Keratinocyte (primary cell): ENCODE data around the gene PHRF1. TPM values are rescaled to one million over a fixed set of nuclear protein-coding genes. Genes with fewer than 3 reads are reported as not detected.

Experiments
- DNase-seq: peaks from one replicate; pipeline ENCODE4 v3.0.0-alpha.2; 2011; ENCODE audit warnings: low read depth, missing footprints, low spot score
- FAIRE-seq: peaks from 2 replicates; lab custom pipeline; 2011; peaks lifted over from hg19 to GRCh38; lab: Jason Lieb, UNC
- H2AFZ ChIP-seq: 2 replicates; pipeline ENCODE4 v1.6.0; 2012; ENCODE audit warnings: low read length, control low read depth, inconsistent platforms; ENCODE audit not compliant: control insufficient read depth
- H3K27ac ChIP-seq: 2 replicates; pipeline ENCODE4 v1.5.1; 2011; ENCODE audit warnings: low read length; ENCODE audit not compliant: control insufficient read depth, insufficient read depth
- H3K27me3 ChIP-seq: 3 replicates; pipeline ENCODE4 v1.6.0; 2011; ENCODE audit warnings: low read length; ENCODE audit not compliant: control insufficient read depth, insufficient read depth; ENCODE audit errors: extremely low read depth
- H3K36me3 ChIP-seq, 2 experiments: 2 replicates in 1 of 2; 3 replicates in 1 of 2; pipeline ENCODE4 v1.5.1; 2011; ENCODE audit warnings: low read length in 2 of 2, mild to moderate bottlenecking in 1 of 2; ENCODE audit not compliant: control insufficient read depth in 2 of 2, insufficient read depth in 2 of 2; ENCODE audit errors: extremely low read depth in 1 of 2
- H3K4me1 ChIP-seq: 3 replicates; pipeline ENCODE4 v1.5.1; 2011; ENCODE audit warnings: low read length; ENCODE audit not compliant: control insufficient read depth, insufficient read depth; ENCODE audit errors: extremely low read depth
- H3K4me2 ChIP-seq: 3 replicates; pipeline ENCODE4 v1.6.0; 2011; ENCODE audit warnings: low read depth, low read length; ENCODE audit not compliant: control insufficient read depth, insufficient read depth; ENCODE audit errors: extremely low read depth
- H3K4me3 ChIP-seq, 3 experiments: fragments of 200-600 bp in 1 of 3; sonication (generic) in 1 of 3; 2 replicates in 2 of 3; 3 replicates in 1 of 3; pipeline ENCODE4 v1.5.1; 2011 to 2016; ENCODE audit warnings: low read length in 3 of 3, mild to moderate bottlenecking in 3 of 3, control low read depth in 2 of 3, inconsistent platforms in 1 of 3, low read depth in 1 of 3, mixed read lengths in 1 of 3, mixed run types in 1 of 3, moderate library complexity in 1 of 3; ENCODE audit not compliant: control insufficient read depth in 2 of 3, insufficient read depth in 2 of 3; ENCODE audit errors: extremely low read depth in 1 of 3
- H3K79me2 ChIP-seq: 2 replicates; pipeline ENCODE4 v1.6.0; 2012; ENCODE audit warnings: low read length; ENCODE audit not compliant: control insufficient read depth, insufficient read depth
- H3K9ac ChIP-seq: 3 replicates; pipeline ENCODE4 v1.6.0; 2011; ENCODE audit warnings: low read length; ENCODE audit not compliant: control insufficient read depth, insufficient read depth; ENCODE audit errors: extremely low read depth
- H3K9me1 ChIP-seq: 3 replicates; pipeline ENCODE4 v1.6.0; 2011; ENCODE audit warnings: low read length; ENCODE audit not compliant: control insufficient read depth, insufficient read depth; ENCODE audit errors: extremely low read depth
- H3K9me3 ChIP-seq: 2 replicates; pipeline ENCODE4 v1.5.1; 2012; ENCODE audit warnings: low read depth, low read length; ENCODE audit not compliant: control insufficient read depth
- H4K20me1 ChIP-seq: 3 replicates; pipeline ENCODE4 v1.6.0; 2011; ENCODE audit warnings: low read length; ENCODE audit not compliant: control insufficient read depth, insufficient read depth; ENCODE audit errors: extremely low read depth
- EZH2 ChIP-seq: IDR thresholded peaks from one replicate; pipeline ENCODE4 v1.6.1; 2012; ENCODE audit warnings: inconsistent platforms, mild to moderate bottlenecking, low read length, moderate library complexity
- dilution Hi-C: fragments of 300-500 bp; cut with MboI; formaldehyde crosslinking; loops from one replicate; pipeline ENCODE4 v1.7.0; 2020; ENCODE audit warnings: low sequenced_read_pairs; ENCODE audit not compliant: extremely low pct_ligation_motif_present
- polyA plus RNA-seq, 5 experiments: library from polyadenylated mRNA; depleted of rRNA in 3 of 5; stranded (reverse) in 3 of 5; stranded (forward) in 1 of 5; unstranded in 1 of 5; fragments of >200 nt; gene quantifications; 1 replicate in 1 of 5; 2 replicates in 3 of 5; 3 replicates in 1 of 5; pipeline versions ENCODE4 v1.2.1 to v1.2.3, GENCODE V29; 2011 to 2012; ENCODE audit warnings: missing spikeins in 2 of 5, low read depth in 1 of 5, low replicate concordance in 1 of 5
- TF ChIP-seq, protein P1 (sequence below), 3 experiments: IDR thresholded peaks in 1 of 3; conservative IDR thresholded peaks in 1 of 3; optimal IDR thresholded peaks in 1 of 3; 2 replicates in 2 of 3; 3 replicates in 1 of 3; pipeline versions ENCODE3 to v1.5.1; 2011; ENCODE audit warnings: low read length in 3 of 3, mild to moderate bottlenecking in 3 of 3, moderate library complexity in 2 of 3, control low read depth in 1 of 3, inconsistent platforms in 1 of 3; ENCODE audit not compliant: insufficient read depth in 2 of 3; ENCODE audit errors: extremely low read depth in 1 of 3

The PHRF1 gene
- polyA plus RNA-seq, 1 donor (not counting 4 experiments of a cell fraction or from before 2014, with no cell fraction given) = 10.7 TPM

- Histone ChIP-seq H3K9me1 (no peaks in the 10 kb centered on the region), H4K20me1 (no peaks in the 10 kb centered on the region), H3K4me1 (peaks cover 15% of the 10 kb centered on the region), H3K79me2 (peaks cover 16% of the 10 kb centered on the region), H3K27ac (peak overlapping the region; percentile 39), H3K9ac (peak overlapping the region; percentile 56), H3K4me2 (peak overlapping the region; percentile 78), H3K4me3 (peak overlapping the region; percentile 50 to 62 (median 51)), H3K27me3 (peaks cover 24% of the 10 kb centered on the region), H3K36me3 (peaks cover 4 to 16% of the 10 kb centered on the region in 2 experiments), H3K9me3 (no peaks in the 10 kb centered on the region), H2AFZ (no peak overlapping the region)
- FAIRE-seq = no peak
- no peak for TF ChIP-seq EZH2
- TF ChIP-seq, protein P1, sequence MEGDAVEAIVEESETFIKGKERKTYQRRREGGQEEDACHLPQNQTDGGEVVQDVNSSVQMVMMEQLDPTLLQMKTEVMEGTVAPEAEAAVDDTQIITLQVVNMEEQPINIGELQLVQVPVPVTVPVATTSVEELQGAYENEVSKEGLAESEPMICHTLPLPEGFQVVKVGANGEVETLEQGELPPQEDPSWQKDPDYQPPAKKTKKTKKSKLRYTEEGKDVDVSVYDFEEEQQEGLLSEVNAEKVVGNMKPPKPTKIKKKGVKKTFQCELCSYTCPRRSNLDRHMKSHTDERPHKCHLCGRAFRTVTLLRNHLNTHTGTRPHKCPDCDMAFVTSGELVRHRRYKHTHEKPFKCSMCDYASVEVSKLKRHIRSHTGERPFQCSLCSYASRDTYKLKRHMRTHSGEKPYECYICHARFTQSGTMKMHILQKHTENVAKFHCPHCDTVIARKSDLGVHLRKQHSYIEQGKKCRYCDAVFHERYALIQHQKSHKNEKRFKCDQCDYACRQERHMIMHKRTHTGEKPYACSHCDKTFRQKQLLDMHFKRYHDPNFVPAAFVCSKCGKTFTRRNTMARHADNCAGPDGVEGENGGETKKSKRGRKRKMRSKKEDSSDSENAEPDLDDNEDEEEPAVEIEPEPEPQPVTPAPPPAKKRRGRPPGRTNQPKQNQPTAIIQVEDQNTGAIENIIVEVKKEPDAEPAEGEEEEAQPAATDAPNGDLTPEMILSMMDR (optimal IDR thresholded peaks at IDR 0.05 in 1 of 3, IDR thresholded peaks at IDR 0.05 in 1 of 3, conservative IDR thresholded peaks at IDR 0.05 in 1 of 3; ENCODE audit: extremely low read depth in 1 of 3, insufficient read depth in 2 of 3, low read length in 3 of 3) = no peak
- no peak for DNase-seq
- dilution Hi-C loops = no loop called here
Observed at GRCh38 chr11:559712-560304, 16.5 kb upstream of the PHRF1 start.

- no peak for FAIRE-seq
- TF ChIP-seq EZH2 = no peak
- TF ChIP-seq, protein P1 (optimal IDR thresholded peaks at IDR 0.05 in 1 of 3, IDR thresholded peaks at IDR 0.05 in 1 of 3, conservative IDR thresholded peaks at IDR 0.05 in 1 of 3; ENCODE audit: extremely low read depth in 1 of 3, insufficient read depth in 2 of 3, low read length in 3 of 3) = no peak
- H3K27me3 ChIP-seq = peaks cover 20% of the 10 kb centered on the region
- peak within 1 kb of the TSS; percentile 22 for H2AFZ ChIP-seq
- no peaks in the 10 kb centered on the region for H3K9me1 ChIP-seq
- H3K9ac ChIP-seq = peak within 1 kb of the TSS; percentile 73
- peak within 1 kb of the TSS; percentile 62 to 91 (median 74) for H3K4me3 ChIP-seq
- peaks cover 15% of the 10 kb centered on the region for H3K4me1 ChIP-seq
- no peaks in the 10 kb centered on the region for H3K9me3 ChIP-seq
- peak within 1 kb of the TSS; percentile 39 for H3K27ac ChIP-seq
- peaks cover 16% of the 10 kb centered on the region for H3K79me2 ChIP-seq
- peak within 1 kb of the TSS; percentile 93 for H3K4me2 ChIP-seq
- no peak for DNase-seq
- dilution Hi-C loops = no loop called here
- H3K36me3 ChIP-seq = peaks cover 4 to 16% of the 10 kb centered on the region in 2 experiments
- no peaks in the 10 kb centered on the region for H4K20me1 ChIP-seq
Observed at GRCh38 chr11:560305-561147, 15.7 kb upstream of the PHRF1 start, which contains the start of the genes LMNTD2 and RASSF7. Gene LMNTD2, minus strand, starts transcription at chr11:560738. Its CDS starts 22 bp downstream, at chr11:560716. Gene RASSF7, plus strand, starts transcription at chr11:560970. Its CDS starts 799 bp downstream, at chr11:561769.
